Measurements from ENCODE around the gene NOX4. TPM values are rescaled to one million over a fixed set of nuclear protein-coding genes. Genes with fewer than 3 reads are reported as not detected.

The NOX4 gene
- total and polyA plus RNA-seq, 10 donors = 0.54 to 3.9 (median 0.97) TPM

- H3K4me3 ChIP-seq = no peak overlapping the region
- WGBS, 5 donors = 77 to 80% (median 78%) methylated on average over 6 of the region's 6 CpGs
- no peak overlapping the region for H3K27ac ChIP-seq
- H3K36me3 ChIP-seq = no peaks in the 10 kb centered on the region
- intact Hi-C loops (cut with DNase I; ENCODE audit: low total_unique reads) = no loop called here
- H3K4me1 ChIP-seq = no peaks in the 10 kb centered on the region
- no peaks in the 10 kb centered on the region for H3K27me3 ChIP-seq (replicated peaks in 1 of 7)
- no peaks in the 10 kb centered on the region for H3K9me3 ChIP-seq
- DNase-seq = no peak
- TF ChIP-seq POLR2A (IDR thresholded peaks at IDR 0.05) (no peak), POLR2AphosphoS5 (IDR thresholded peaks at IDR 0.05) (no peak), CTCF (IDR thresholded peaks at IDR 0.05 in 8 of 11, conservative IDR thresholded peaks at IDR 0.05 in 3 of 11) (no peak)
These were observed 14.0 kb downstream of the NOX4 start for GRCh38 chr11:89477175-89477574.

- Histone ChIP-seq H3K9me3 (peaks cover 0 to 16% (median 2%) of the 10 kb centered on the region in 8 donors), H3K36me3 (no peaks in the 10 kb centered on the region), H3K4me3 (no peak overlapping the region), H3K27me3 (replicated peaks in 1 of 7) (no peaks in the 10 kb centered on the region), H3K27ac (no peak overlapping the region), H3K4me1 (no peaks in the 10 kb centered on the region)
- WGBS, 5 donors = 9 to 48% (median 22%) methylated on average over 1 of the region's 1 CpG
- DNase-seq = no peak
- no peak for TF ChIP-seq POLR2AphosphoS5 (IDR thresholded peaks at IDR 0.05)
- TF ChIP-seq CTCF (IDR thresholded peaks at IDR 0.05 in 8 of 11, conservative IDR thresholded peaks at IDR 0.05 in 3 of 11) = no peak
- intact Hi-C loops (cut with DNase I; ENCODE audit: low total_unique reads) = no loop called here
These were observed 27.9 kb downstream of the NOX4 start for GRCh38 chr11:89463266-89463780.

GRCh38 chr11:89458716-89459115 lies 32.5 kb downstream of the NOX4 start:
- intact Hi-C loops (cut with DNase I; ENCODE audit: low total_unique reads) = no loop called here
- no peaks in the 10 kb centered on the region for H3K27me3 ChIP-seq (replicated peaks in 1 of 7)
- peaks cover 0 to 27% (median 0%) of the 10 kb centered on the region in 8 donors for H3K9me3 ChIP-seq
- H3K27ac ChIP-seq = no peak overlapping the region
- TF ChIP-seq POLR2A (IDR thresholded peaks at IDR 0.05) (no peak), POLR2AphosphoS5 (IDR thresholded peaks at IDR 0.05) (no peak)
- H3K4me1 ChIP-seq = no peaks in the 10 kb centered on the region
- DNase-seq = no peak
- H3K4me3 ChIP-seq = no peak overlapping the region
- no peaks in the 10 kb centered on the region for H3K36me3 ChIP-seq
- WGBS, 5 donors = 65 to 82% (median 72%) methylated on average over 2 of the region's 2 CpGs

- DNase-seq = no peak
- no peaks in the 10 kb centered on the region for H3K4me1 ChIP-seq
- intact Hi-C loops (cut with DNase I; ENCODE audit: low total_unique reads) = no loop called here
- peaks cover 0 to 27% (median 0%) of the 10 kb centered on the region in 8 donors for H3K9me3 ChIP-seq
- no peaks in the 10 kb centered on the region for H3K36me3 ChIP-seq
- no peak overlapping the region for H3K27ac ChIP-seq
- WGBS, 5 donors = 75 to 91% (median 78%) methylated on average over 4 of the region's 4 CpGs
- TF ChIP-seq POLR2A (IDR thresholded peaks at IDR 0.05) (no peak), POLR2AphosphoS5 (IDR thresholded peaks at IDR 0.05) (no peak), CTCF (IDR thresholded peaks at IDR 0.05 in 8 of 11, conservative IDR thresholded peaks at IDR 0.05 in 3 of 11) (no peak)
- H3K27me3 ChIP-seq (replicated peaks in 1 of 7) = no peaks in the 10 kb centered on the region
- H3K4me3 ChIP-seq = no peak overlapping the region
These were observed 34.0 kb downstream of the NOX4 start for GRCh38 chr11:89457190-89457589.

GRCh38 chr11:89456681-89457080 lies 34.5 kb downstream of the NOX4 start:
- DNase-seq = no peak
- Histone ChIP-seq H3K4me3 (no peak overlapping the region), H3K27me3 (replicated peaks in 1 of 7) (no peaks in the 10 kb centered on the region), H3K4me1 (no peaks in the 10 kb centered on the region), H3K9me3 (peaks cover 0 to 27% (median 0%) of the 10 kb centered on the region in 8 donors), H3K27ac (no peak overlapping the region), H3K36me3 (no peaks in the 10 kb centered on the region)
- TF ChIP-seq CTCF (IDR thresholded peaks at IDR 0.05 in 8 of 11, conservative IDR thresholded peaks at IDR 0.05 in 3 of 11) (no peak), POLR2AphosphoS5 (IDR thresholded peaks at IDR 0.05) (no peak), POLR2A (IDR thresholded peaks at IDR 0.05) (no peak)
- 63 to 80% (median 70%) methylated on average over 1 to 2 of the region's 2 CpGs for WGBS, 5 donors
- intact Hi-C loops (cut with DNase I; ENCODE audit: low total_unique reads) = no loop called here
